HG03520 (cell line): ENCODE data around the gene DUSP7.
"Not testable (repeated sequence)": the region's sequence is repeated elsewhere in the genome, so short reads cannot be mapped to it uniquely, and the experiment has no call there.

Experiments
- ATAC-seq: cut with Tn5 transposase; IDR thresholded peaks from one replicate; pipeline ENCODE4 v1.9.1; 2021; ENCODE audit warnings: mild to moderate bottlenecking, moderate library complexity; ENCODE audit not compliant: unreplicated experiment

The DUSP7 gene

GRCh38 chr3:52050571-52050970 lies 5.8 kb downstream of the DUSP7 start:
- ATAC-seq: no peak

- no peak for ATAC-seq
Observed at GRCh38 chr3:52049503-52049902, 6.9 kb downstream of the DUSP7 start.

GRCh38 chr3:52047295-52047960 lies 8.9 kb downstream of the DUSP7 start:
- no peak for ATAC-seq

- ATAC-seq: no peak
Observed at GRCh38 chr3:52046902-52047239, 9.5 kb downstream of the DUSP7 start.

- ATAC-seq: no peak
Observed at GRCh38 chr3:52046186-52046901, 10.0 kb downstream of the DUSP7 start.

GRCh38 chr3:52044869-52045619 lies 11.3 kb downstream of the DUSP7 start:
- ATAC-seq: no peak

GRCh38 chr3:52043750-52044149 lies 12.6 kb downstream of the DUSP7 start:
- no peak for ATAC-seq

- ATAC-seq: not testable (repeated sequence)
Observed at GRCh38 chr3:52043039-52043438, 13.3 kb downstream of the DUSP7 start.

- no peak for ATAC-seq
Observed at GRCh38 chr3:52041118-52041731, 15.1 kb downstream of the DUSP7 start.

- no peak for ATAC-seq
Observed at GRCh38 chr3:52040600-52040999, 15.8 kb downstream of the DUSP7 start.

- ATAC-seq: no peak
Observed at GRCh38 chr3:52039846-52040245, 16.5 kb downstream of the DUSP7 start.

GRCh38 chr3:52039426-52039825 lies 16.9 kb downstream of the DUSP7 start:
- ATAC-seq: no peak

GRCh38 chr3:52038227-52038626 lies 18.1 kb downstream of the DUSP7 start:
- no peak for ATAC-seq

- ATAC-seq: no peak
Observed at GRCh38 chr3:52037291-52037690, 19.1 kb downstream of the DUSP7 start.

GRCh38 chr3:52036829-52037228 lies 19.5 kb downstream of the DUSP7 start:
- no peak for ATAC-seq

GRCh38 chr3:52036222-52036694 lies 20.1 kb downstream of the DUSP7 start:
- ATAC-seq: no peak

- no peak for ATAC-seq
Observed at GRCh38 chr3:52034651-52035050, 21.7 kb downstream of the DUSP7 start.

GRCh38 chr3:52034212-52034611 lies 22.2 kb downstream of the DUSP7 start:
- no peak for ATAC-seq

- not testable (repeated sequence) for ATAC-seq
Observed at GRCh38 chr3:52033748-52034147, 22.6 kb downstream of the DUSP7 start.

- no peak for ATAC-seq
Observed at GRCh38 chr3:52032702-52033408, 23.5 kb downstream of the DUSP7 start.

GRCh38 chr3:52031896-52032295 lies 24.5 kb downstream of the DUSP7 start:
- ATAC-seq: no peak
